Measurements from ENCODE around the gene ART1. TPM values are rescaled to one million over a fixed set of nuclear protein-coding genes. Genes with fewer than 3 reads are reported as not detected.
A peak's percentile ranks its signal among the peaks of the same experiment; 100 is the strongest.

ART1 gene
- total RNA-seq, 2 donors from 2014 or later: not detected

DNA sequence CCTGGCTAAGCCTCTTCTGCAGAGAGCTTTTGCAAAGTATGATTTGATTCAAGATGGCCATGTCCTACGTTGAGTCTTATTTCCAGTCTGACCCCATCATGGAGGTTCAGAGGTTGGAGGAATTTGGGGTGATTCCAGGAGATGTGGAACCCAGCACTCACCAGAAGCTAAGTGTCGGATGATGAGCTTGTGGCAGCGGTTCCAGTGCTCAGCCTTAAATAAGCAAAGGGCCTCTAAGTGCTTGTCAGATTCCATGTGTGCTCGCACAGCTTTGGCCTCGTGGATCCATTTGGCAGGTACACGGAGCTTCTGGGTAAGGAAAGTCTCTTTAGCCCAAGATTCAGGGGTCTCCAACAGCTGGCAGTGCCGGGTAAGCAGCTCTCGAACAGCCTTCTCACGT lies 38.1 kb downstream of the ART1 start:
- Mint-ChIP-seq H3K4me1 (peaks cover 2% of the 10 kb centered on the region), H3K27ac (no peak overlapping the region), H3K36me3 (ENCODE audit: low read depth) (peaks cover 8% of the 10 kb centered on the region), H3K27me3 (no peaks in the 10 kb centered on the region), H3K4me3 (no peak overlapping the region)
- no peak for ATAC-seq
- no peak for DNase-seq
- H3K9me3 ChIP-seq (ENCODE audit: control insufficient read depth, low read length, poor library complexity, severe bottlenecking): no peaks in the 10 kb centered on the region

DNA sequence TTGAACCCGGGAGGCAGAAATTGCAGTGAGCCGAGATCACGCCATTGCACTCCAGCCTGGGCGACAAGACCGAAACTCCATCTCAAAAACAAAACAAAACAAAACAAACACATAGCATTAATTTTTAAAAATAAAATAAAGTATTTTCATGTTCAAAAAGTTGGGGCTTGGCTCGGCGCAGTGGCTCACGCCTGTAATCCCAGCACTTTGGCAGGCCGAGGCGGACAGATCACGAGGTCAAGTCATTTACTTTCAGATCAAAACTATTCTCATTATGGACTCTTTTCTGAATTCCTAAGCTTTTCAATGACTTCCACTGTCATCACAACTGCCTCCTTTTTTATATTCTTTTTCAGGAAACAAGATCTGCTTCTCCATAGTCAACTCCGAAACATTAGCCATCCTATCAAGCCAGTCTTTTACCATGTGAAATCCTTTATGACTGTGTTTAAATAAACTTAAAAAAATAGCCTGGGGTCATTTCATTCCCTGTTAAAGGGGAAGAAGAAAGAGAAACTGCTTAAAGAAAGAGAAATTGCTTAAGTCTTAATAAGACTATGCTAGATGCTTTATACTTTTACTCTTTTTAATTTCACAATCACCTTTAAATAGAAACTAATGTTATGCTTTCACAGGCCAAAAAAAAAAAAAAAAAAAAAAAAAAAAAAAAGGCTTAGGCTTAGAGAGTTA lies 39.3 kb downstream of the ART1 start:
- H3K27me3 Mint-ChIP-seq: no peaks in the 10 kb centered on the region
- H3K4me3 Mint-ChIP-seq: no peak overlapping the region
- no peak for DNase-seq
- H3K4me1 Mint-ChIP-seq: peaks cover 2% of the 10 kb centered on the region
- no peaks in the 10 kb centered on the region for H3K9me3 ChIP-seq (ENCODE audit: control insufficient read depth, low read length, poor library complexity, severe bottlenecking)
- H3K27ac Mint-ChIP-seq: no peak overlapping the region
- peaks cover 6% of the 10 kb centered on the region for H3K36me3 Mint-ChIP-seq (ENCODE audit: low read depth)
- ATAC-seq: no peak

DNA sequence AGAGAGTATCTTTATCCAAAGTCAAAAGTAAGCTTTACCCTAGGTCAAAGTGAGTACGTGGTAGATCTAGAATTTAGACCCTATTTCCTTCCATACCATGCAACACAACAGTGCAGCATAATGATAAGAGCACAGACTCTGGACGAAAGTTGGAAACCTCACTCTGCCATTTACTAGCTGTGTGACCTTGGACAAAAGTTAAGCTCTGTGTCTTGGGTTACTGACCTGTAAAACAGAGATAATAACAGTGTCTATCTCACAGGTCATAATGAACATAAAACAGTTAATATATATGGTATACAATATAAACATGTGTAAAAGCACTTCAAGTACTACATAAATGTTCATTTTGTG lies 39.9 kb downstream of the ART1 start:
- ATAC-seq (no peak), DNase-seq (no peak)
- H3K9me3 ChIP-seq (ENCODE audit: control insufficient read depth, low read length, poor library complexity, severe bottlenecking): no peaks in the 10 kb centered on the region
- Mint-ChIP-seq H3K27me3 (no peaks in the 10 kb centered on the region), H3K4me3 (no peak overlapping the region), H3K27ac (no peak overlapping the region), H3K36me3 (ENCODE audit: low read depth) (peaks cover 2% of the 10 kb centered on the region), H3K4me1 (peaks cover 2% of the 10 kb centered on the region)

DNA sequence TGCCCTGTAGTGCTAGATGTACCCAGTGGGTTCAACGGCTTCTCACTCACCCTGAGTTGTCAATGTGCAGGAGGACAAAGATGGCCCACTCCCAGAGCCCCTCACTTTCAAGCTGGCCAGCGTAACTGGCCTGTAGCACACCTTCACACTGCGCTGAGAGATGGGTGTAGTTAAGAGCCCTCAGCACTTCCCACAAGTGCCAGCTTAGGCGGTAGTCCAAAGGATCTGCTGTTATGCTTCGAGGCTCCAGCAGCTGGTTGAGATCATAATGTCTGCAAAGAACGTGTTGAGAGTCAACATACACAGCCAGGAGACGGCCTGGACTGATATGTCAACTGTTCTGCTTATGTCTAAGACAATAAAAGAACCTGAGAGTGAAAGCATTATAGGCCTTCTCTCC lies 41.0 kb downstream of the ART1 start:
- H3K4me1 Mint-ChIP-seq: peaks cover 2% of the 10 kb centered on the region
- peak overlapping the region; percentile 59 for H3K27ac Mint-ChIP-seq
- ATAC-seq (no peak), DNase-seq (no peak)
- H3K36me3 Mint-ChIP-seq (ENCODE audit: low read depth): peaks cover 2% of the 10 kb centered on the region
- H3K9me3 ChIP-seq (ENCODE audit: control insufficient read depth, low read length, poor library complexity, severe bottlenecking): no peaks in the 10 kb centered on the region
- H3K27me3 Mint-ChIP-seq: no peaks in the 10 kb centered on the region
- H3K4me3 Mint-ChIP-seq: no peak overlapping the region

DNA sequence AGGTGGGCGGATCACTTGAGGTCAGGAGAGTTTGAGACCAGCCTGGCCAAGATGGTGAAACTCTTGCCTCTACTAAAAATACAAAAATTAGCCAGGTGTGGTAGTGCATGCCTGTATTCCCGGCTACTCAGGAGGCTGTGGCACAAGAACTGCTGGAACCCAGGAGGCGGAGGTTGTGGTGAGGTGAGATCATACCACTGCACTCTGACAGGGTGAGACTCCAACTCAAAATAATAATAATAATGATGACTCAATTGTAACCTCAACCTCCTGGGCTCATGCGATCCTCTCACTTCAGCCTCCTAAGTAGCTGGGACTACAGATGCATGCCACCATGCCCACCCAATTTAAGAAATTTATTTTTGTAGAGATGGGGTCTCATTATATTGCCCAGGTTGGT lies 41.8 kb downstream of the ART1 start:
- Mint-ChIP-seq H3K4me3 (no peak overlapping the region), H3K4me1 (peaks cover 2% of the 10 kb centered on the region), H3K27me3 (no peaks in the 10 kb centered on the region), H3K27ac (peak overlapping the region; percentile 59), H3K36me3 (ENCODE audit: low read depth) (peaks cover 2% of the 10 kb centered on the region)
- ATAC-seq: no peak
- no peaks in the 10 kb centered on the region for H3K9me3 ChIP-seq (ENCODE audit: control insufficient read depth, low read length, poor library complexity, severe bottlenecking)
- DNase-seq: no peak

DNA sequence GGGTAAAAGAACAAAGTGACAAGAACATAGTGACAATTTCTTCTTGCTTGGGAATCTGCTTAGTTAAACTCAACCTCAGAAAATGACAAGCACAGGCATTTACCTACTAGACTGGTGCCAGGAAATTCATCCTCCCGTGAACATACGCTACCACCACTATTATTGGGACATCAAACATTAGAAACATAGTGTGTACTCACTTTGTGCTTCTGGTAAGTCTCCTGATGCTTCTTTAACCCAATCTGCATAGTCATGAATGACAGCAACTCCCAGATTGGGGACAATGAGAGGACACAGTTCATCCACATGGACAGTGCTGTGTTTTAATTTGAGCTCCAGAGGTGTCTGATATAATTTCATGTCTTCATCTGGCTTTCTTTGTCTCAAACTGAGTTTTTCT lies 55.5 kb downstream of the ART1 start:
- peaks cover 7% of the 10 kb centered on the region for H3K36me3 Mint-ChIP-seq (ENCODE audit: low read depth)
- H3K27ac Mint-ChIP-seq: peak overlapping the region; percentile 32
- H3K4me1 Mint-ChIP-seq: peaks cover 5% of the 10 kb centered on the region
- DNase-seq (no peak), ATAC-seq (no peak)
- H3K4me3 Mint-ChIP-seq: no peak overlapping the region
- H3K9me3 ChIP-seq (ENCODE audit: control insufficient read depth, low read length, poor library complexity, severe bottlenecking): no peaks in the 10 kb centered on the region
- no peaks in the 10 kb centered on the region for H3K27me3 Mint-ChIP-seq

DNA sequence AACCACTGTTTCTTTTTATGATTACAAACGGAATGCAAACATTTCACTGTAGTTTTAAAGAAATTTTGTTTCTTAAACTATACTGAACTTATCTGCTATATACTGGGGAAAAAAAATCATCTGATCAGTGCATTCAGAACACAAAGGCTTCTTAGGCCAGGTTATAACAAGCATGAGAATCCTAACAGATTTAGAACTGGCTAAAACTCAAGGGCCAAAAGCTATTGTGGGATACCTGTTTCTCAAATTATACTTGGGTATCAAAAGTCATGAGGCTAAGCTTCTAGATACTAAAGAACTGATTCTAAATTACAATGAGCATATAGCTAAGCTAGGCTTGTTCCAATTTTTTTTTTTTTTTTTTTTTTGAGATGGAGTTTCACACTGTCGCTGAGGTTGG lies 56.0 kb downstream of the ART1 start:
- ATAC-seq (no peak), DNase-seq (no peak)
- Mint-ChIP-seq H3K36me3 (ENCODE audit: low read depth) (peaks cover 7% of the 10 kb centered on the region), H3K4me3 (no peak overlapping the region), H3K4me1 (peaks cover 5% of the 10 kb centered on the region), H3K27me3 (no peaks in the 10 kb centered on the region), H3K27ac (no peak overlapping the region)
- H3K9me3 ChIP-seq (ENCODE audit: control insufficient read depth, low read length, poor library complexity, severe bottlenecking): no peaks in the 10 kb centered on the region

DNA sequence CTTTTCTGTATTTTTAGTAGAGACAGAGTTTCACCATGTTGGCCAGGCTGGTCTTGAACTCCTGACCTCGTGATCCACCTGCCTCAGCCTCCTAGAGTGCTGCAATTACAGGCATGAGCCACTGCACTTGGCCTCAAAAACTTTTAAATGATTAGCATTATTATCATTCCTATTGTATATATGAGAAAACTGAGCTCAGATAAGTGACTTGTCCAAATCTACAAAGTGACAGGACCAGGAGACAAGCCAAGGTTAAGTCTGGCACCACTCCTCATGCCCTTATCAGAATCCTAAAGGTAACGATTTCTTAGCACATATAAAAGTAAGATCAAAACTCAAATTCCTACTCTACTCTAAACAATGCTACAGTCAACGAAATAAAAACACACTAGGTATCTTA lies 58.5 kb downstream of the ART1 start:
- no peak for ATAC-seq
- no peak for DNase-seq
- Mint-ChIP-seq H3K27me3 (no peaks in the 10 kb centered on the region), H3K27ac (no peak overlapping the region), H3K4me1 (peaks cover 5% of the 10 kb centered on the region), H3K4me3 (no peak overlapping the region), H3K36me3 (ENCODE audit: low read depth) (peaks cover 7% of the 10 kb centered on the region)
- no peaks in the 10 kb centered on the region for H3K9me3 ChIP-seq (ENCODE audit: control insufficient read depth, low read length, poor library complexity, severe bottlenecking)

DNA sequence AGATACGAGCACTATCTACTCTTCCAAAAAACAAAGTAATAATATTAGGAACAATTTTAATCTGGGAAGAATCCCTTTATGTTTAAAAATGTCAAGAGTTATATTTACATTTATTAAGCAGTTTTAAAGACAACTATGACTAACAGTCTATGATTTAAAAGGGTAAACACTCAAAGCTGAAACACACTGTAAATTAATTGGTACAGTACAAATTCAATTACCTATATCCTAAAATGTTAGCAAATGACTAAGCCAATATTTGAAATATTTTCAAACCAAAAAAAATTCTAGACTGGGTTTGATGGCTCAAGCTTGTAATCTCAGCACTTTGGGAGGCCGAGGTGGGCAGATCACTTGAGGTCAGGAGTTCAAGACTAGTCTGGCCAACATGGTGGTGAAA lies 62.2 kb downstream of the ART1 start:
- DNase-seq (no peak), ATAC-seq (no peak)
- H3K4me1 Mint-ChIP-seq: peaks cover 5% of the 10 kb centered on the region
- H3K4me3 Mint-ChIP-seq: no peak overlapping the region
- H3K36me3 Mint-ChIP-seq (ENCODE audit: low read depth): peaks cover 3% of the 10 kb centered on the region
- no peaks in the 10 kb centered on the region for H3K27me3 Mint-ChIP-seq
- no peak overlapping the region for H3K27ac Mint-ChIP-seq
- H3K9me3 ChIP-seq (ENCODE audit: control insufficient read depth, low read length, poor library complexity, severe bottlenecking): no peaks in the 10 kb centered on the region

DNA sequence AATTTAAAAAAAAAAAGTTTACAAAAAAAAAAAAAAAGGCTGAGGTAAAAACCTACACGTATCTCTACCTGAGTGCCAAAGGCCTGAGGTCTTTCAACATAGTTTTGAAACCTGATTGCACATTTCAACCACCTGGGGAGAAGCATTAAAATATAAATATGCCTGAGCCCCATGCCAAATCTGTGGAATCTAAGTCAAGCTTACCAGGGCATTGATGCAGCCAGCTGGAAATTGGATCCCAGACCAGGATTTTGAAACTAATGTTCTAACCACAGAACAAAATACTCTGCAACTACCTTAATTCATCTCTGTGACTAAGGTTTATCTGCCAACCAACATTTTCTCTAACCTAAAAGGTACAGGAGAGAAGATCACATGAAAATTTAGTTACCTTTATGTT lies 65.0 kb downstream of the ART1 start:
- ATAC-seq: no peak
- no peaks in the 10 kb centered on the region for H3K27me3 Mint-ChIP-seq
- peaks cover 5% of the 10 kb centered on the region for H3K4me1 Mint-ChIP-seq
- no peak overlapping the region for H3K27ac Mint-ChIP-seq
- H3K36me3 Mint-ChIP-seq (ENCODE audit: low read depth): peaks cover 3% of the 10 kb centered on the region
- no peak for DNase-seq
- no peaks in the 10 kb centered on the region for H3K9me3 ChIP-seq (ENCODE audit: control insufficient read depth, low read length, poor library complexity, severe bottlenecking)
- no peak overlapping the region for H3K4me3 Mint-ChIP-seq

DNA sequence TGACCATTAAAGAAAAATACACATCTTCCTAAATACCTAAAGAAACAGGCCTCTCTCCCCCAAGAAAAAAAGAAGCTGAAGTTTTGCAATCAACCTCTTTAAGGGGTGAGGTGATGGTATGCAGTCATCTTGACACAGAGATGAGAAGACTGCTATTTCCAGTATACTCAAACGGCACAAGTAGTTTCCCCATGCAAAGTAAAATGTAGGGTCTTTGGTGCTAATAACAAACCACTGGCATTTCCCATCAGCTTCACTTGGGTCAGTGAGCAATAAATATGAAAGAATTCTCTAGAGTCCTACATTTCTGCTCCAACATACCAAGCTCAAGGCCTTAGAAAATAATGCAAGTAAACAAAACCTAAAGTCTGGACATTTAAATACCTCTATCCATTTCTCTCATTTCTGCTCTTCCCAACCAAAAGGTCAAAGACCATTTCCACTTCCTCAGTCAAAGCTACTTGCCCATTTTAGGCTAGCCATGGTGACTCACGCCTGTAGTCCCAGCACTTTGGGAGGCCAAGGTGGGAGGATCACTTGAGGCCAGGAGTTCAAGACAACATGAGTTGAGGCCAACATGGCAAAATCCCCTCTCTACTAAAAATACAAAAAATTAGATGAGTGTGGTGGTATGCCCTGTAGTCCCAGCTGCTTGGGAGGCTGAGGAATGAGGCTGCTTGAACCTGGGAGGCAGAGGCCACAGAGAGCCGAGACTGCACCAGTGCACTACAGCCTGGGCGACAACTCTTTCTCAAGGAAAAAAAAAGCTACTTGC lies 65.7 kb downstream of the ART1 start:
- Mint-ChIP-seq H3K27ac (no peak overlapping the region), H3K27me3 (no peaks in the 10 kb centered on the region), H3K4me3 (no peak overlapping the region), H3K4me1 (peaks cover 5% of the 10 kb centered on the region), H3K36me3 (ENCODE audit: low read depth) (peaks cover 3% of the 10 kb centered on the region)
- H3K9me3 ChIP-seq (ENCODE audit: control insufficient read depth, low read length, poor library complexity, severe bottlenecking): no peaks in the 10 kb centered on the region
- ATAC-seq (no peak), DNase-seq (no peak)

DNA sequence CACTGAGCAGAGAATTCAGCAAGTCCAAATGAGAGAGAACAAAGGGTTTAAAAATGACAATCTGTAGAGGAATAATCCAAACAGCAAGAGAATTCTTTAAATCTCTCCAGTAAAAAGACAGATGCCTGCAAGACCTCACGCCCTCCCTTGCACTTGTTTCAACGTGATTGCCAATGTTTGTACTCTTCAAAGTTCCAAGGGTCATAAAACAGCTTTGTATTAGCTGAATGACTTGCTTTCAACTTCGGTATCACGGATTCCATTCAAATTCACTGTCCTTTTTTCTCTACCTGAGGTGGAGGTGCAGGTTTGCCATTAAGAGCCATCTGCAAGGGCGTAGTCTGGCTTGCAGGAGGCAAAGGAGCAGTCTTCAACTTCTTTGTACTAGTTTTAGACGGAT lies 67.3 kb downstream of the ART1 start:
- Mint-ChIP-seq H3K4me3 (no peak overlapping the region), H3K4me1 (peaks cover 5% of the 10 kb centered on the region), H3K27ac (peak overlapping the region; percentile 41), H3K27me3 (no peaks in the 10 kb centered on the region), H3K36me3 (ENCODE audit: low read depth) (peaks cover 6% of the 10 kb centered on the region)
- no peaks in the 10 kb centered on the region for H3K9me3 ChIP-seq (ENCODE audit: control insufficient read depth, low read length, poor library complexity, severe bottlenecking)
- ATAC-seq (no peak), DNase-seq (no peak)
